Upper lobe of left lung (tissue), 6 donors: ENCODE results near the gene RGS9. TPM values are rescaled to one million over a fixed set of nuclear protein-coding genes. Genes with fewer than 3 reads are reported as not detected.

Experiments
- ATAC-seq, 2 donors: fragments of 200-7000 bp; cut with Tn5 transposase; one replicate each; pipeline ENCODE4 v1.9.1; 2022; ENCODE audit warnings: mild to moderate bottlenecking in 2 of 2, moderate library complexity in 2 of 2; ENCODE audit not compliant: low FRiP score in 2 of 2
- DNase-seq, 2 donors: peaks; one replicate each; pipeline ENCODE4 v3.0.0-alpha.2; 2019 to 2020
- H3K27ac ChIP-seq, 4 donors: fragments of 200-600 bp; sonication (generic); one replicate each; pipeline ENCODE4 v1.5.1; 2016 to 2019
- H3K27me3 ChIP-seq, 4 donors: fragments of 200-600 bp; sonication (generic); one replicate each; pipeline ENCODE4 v1.5.1; 2017 to 2019
- H3K36me3 ChIP-seq, 4 donors: fragments of 200-600 bp; sonication (generic); one replicate each; pipeline ENCODE4 v1.5.1; 2016 to 2019
- H3K4me1 ChIP-seq, 4 donors: fragments of 200-600 bp; sonication (generic); one replicate each; pipeline ENCODE4 v1.5.1; 2018 to 2019
- H3K4me3 ChIP-seq, 4 donors: fragments of 200-600 bp; sonication (generic); one replicate each; pipeline ENCODE4 v1.5.1; 2017 to 2019; ENCODE audit warnings: mild to moderate bottlenecking in 2 of 4, moderate library complexity in 1 of 4
- H3K9me3 ChIP-seq, 4 donors: fragments of 200-600 bp; sonication (generic); one replicate each; pipeline ENCODE4 v1.5.1; 2018 to 2019
- EP300 ChIP-seq, 4 donors: sonication (generic); formaldehyde crosslinking; IDR thresholded peaks; one replicate each; pipeline ENCODE4 v1.5.1; 2017; ENCODE audit warnings: antibody characterized with exemption in 4 of 4, control low read depth in 2 of 4
- POLR2A ChIP-seq, 4 donors: fragments of 450-650 bp; IDR thresholded peaks; one replicate each; pipeline ENCODE4 v1.5.1; 2016 to 2017; ENCODE audit warnings: antibody characterized with exemption in 4 of 4, mild to moderate bottlenecking in 2 of 4
- POLR2AphosphoS5 ChIP-seq, 2 donors: sonication (generic); formaldehyde crosslinking; IDR thresholded peaks; one replicate each; pipeline ENCODE4 v1.5.1; 2017; ENCODE audit warnings: antibody characterized with exemption in 2 of 2
- WGBS, 2 donors: methylation state at CpG; one replicate each; pipeline ENCODE4 v1.1.5; 2017 to 2018; 5-methylcytosine and 5-hydroxymethylcytosine counted together
- total RNA-seq, 6 donors: library from RNA; depleted of rRNA in 4 of 6; stranded (reverse); fragments of >200 nt in 4 of 6; gene quantifications; one replicate each; pipeline versions ENCODE4 v1.1.0 to v1.2.1, GENCODE V29; 2016 to 2021
- TF ChIP-seq, protein P1 (sequence below), 6 experiments: fragments of 450-650 bp in 4 of 6; fragments of 200-600 bp in 2 of 6; sonication (generic) in 2 of 6; IDR thresholded peaks; one replicate each; pipeline ENCODE4 v1.5.1; 2016 to 2019; ENCODE audit warnings: antibody characterized with exemption in 6 of 6
- donor health status: DM: no; HTN: no; CAD: no; lungs with moderate emphysema.
- donor health status: DM: no; HTN: yes; CAD: no; lungs with severe emphysema.

RGS9 gene
- total RNA-seq, 6 donors from 2014 or later = 3.9 to 16.2 (median 8.1) TPM

DNA sequence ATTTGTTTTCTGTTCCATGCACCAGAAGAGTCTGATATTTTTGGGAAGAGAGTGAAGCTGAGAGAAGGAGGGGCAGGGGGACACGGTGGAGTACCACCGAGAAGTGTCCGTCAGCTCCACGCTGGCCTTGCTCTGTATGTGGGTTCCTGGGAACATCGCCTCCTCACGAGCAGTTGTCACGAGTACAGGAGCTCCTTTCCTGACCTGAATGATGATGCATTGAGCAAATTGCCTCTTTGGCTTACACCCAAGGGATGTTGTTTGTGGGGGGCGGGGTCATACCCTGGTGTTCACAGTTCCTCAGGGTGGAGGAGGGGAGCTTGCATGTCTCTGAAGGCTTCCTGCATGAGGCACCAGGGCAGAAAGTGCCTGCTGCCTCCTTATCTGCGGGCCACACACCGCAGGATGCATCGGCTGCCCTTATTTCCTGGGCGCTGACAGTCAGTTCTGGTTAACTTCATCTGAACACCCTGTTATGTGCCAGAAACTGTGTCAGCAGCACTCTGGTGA is 36.2 kb downstream of the RGS9 start:
- Histone ChIP-seq H3K9me3 (no peaks in the 10 kb centered on the region), H3K27me3 (no peaks in the 10 kb centered on the region), H3K4me1 (peaks cover 18 to 39% (median 34%) of the 10 kb centered on the region in 4 donors), H3K36me3 (no peaks in the 10 kb centered on the region), H3K4me3 (no peak overlapping the region), H3K27ac (peak overlapping the region in 2 of 4 donors; percentile 54 to 65)
- ATAC-seq (peak; percentile 28 to 60), DNase-seq (peak in 1 of 2 donors; percentile 63)
- peak in 1 of 4 donors; percentile 64 for TF ChIP-seq EP300 (IDR thresholded peaks at IDR 0.05)
- TF ChIP-seq, protein P1, sequence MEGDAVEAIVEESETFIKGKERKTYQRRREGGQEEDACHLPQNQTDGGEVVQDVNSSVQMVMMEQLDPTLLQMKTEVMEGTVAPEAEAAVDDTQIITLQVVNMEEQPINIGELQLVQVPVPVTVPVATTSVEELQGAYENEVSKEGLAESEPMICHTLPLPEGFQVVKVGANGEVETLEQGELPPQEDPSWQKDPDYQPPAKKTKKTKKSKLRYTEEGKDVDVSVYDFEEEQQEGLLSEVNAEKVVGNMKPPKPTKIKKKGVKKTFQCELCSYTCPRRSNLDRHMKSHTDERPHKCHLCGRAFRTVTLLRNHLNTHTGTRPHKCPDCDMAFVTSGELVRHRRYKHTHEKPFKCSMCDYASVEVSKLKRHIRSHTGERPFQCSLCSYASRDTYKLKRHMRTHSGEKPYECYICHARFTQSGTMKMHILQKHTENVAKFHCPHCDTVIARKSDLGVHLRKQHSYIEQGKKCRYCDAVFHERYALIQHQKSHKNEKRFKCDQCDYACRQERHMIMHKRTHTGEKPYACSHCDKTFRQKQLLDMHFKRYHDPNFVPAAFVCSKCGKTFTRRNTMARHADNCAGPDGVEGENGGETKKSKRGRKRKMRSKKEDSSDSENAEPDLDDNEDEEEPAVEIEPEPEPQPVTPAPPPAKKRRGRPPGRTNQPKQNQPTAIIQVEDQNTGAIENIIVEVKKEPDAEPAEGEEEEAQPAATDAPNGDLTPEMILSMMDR (IDR thresholded peaks at IDR 0.05) = no peak
- TF ChIP-seq POLR2AphosphoS5 (IDR thresholded peaks at IDR 0.05) = peak in 1 of 2 donors; percentile 77
- TF ChIP-seq POLR2A (IDR thresholded peaks at IDR 0.05) = no peak
- 37 to 39% methylated on average over 12 of the region's 12 CpGs for WGBS, 2 donors

DNA sequence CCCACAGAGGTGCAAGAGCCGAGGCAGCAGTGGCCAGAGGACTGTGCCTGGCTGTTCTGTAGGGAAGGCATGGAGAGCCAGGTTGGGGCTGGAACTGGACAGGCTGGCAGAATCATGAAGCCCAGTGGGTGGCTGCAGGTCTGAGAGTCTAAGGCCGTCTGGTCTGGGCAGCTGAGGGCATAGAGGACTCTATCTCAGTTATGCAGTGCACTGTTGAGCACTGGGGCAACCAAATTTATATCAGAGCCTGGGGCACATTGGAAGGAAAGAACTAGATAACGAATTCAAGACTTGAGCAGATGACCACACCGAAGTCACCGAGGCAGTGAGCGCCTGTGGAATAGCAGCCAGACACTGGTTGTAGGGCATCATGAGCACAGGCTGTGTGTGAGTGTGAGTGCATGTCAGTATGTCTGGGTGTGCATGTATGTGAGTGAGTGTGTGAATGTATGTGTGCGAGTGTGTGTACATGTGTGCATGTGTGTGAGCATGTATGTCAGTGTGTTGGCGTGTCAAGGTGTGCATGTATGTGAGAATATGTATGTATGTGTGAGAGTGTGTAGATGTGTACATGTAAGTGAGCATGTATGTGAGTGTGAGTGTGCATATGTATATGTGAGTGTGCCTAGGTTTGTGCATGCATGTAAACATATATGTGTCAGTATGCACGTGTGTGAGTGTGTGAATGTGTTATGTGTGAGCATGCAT is 37.0 kb downstream of the RGS9 start:
- Histone ChIP-seq H3K9me3 (no peaks in the 10 kb centered on the region), H3K27ac (peak overlapping the region in 3 of 4 donors; percentile 26 to 65 (median 54)), H3K4me1 (peaks cover 18 to 39% (median 34%) of the 10 kb centered on the region in 4 donors), H3K27me3 (no peaks in the 10 kb centered on the region), H3K4me3 (no peak overlapping the region), H3K36me3 (no peaks in the 10 kb centered on the region)
- TF ChIP-seq POLR2A (IDR thresholded peaks at IDR 0.05) (no peak), POLR2AphosphoS5 (IDR thresholded peaks at IDR 0.05) (no peak), EP300 (IDR thresholded peaks at IDR 0.05) (no peak)
- TF ChIP-seq, protein P1 (IDR thresholded peaks at IDR 0.05) = no peak
- WGBS, 2 donors = 84 to 86% methylated on average over 9 of the region's 9 CpGs
- DNase-seq = no peak
- no peak for ATAC-seq

DNA sequence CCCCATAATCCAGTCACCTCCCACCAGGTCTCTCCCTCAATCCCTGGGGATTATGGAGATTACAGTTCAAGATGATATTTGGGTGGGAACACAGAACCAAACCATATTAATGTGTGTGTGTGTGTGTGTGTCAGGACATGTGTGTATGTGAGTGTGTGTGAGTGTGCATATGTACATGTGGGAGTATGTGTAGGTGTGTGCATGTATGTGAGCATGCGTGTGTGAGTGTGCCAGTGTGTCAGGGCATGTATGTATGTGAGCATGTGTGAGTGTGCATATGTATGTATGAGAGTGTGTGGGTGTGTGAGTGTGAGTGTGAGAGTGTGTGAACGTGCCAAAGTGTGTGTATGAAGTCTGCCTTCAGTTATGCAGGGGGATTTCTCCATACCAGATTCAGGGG is 37.8 kb downstream of the RGS9 start:
- TF ChIP-seq POLR2A (IDR thresholded peaks at IDR 0.05) (no peak), POLR2AphosphoS5 (IDR thresholded peaks at IDR 0.05) (no peak), EP300 (IDR thresholded peaks at IDR 0.05) (no peak)
- TF ChIP-seq, protein P1 (IDR thresholded peaks at IDR 0.05) = no peak
- ATAC-seq (no peak), DNase-seq (no peak)
- Histone ChIP-seq H3K27me3 (no peaks in the 10 kb centered on the region), H3K4me1 (peaks cover 18 to 43% (median 34%) of the 10 kb centered on the region in 4 donors), H3K27ac (no peak overlapping the region), H3K4me3 (no peak overlapping the region), H3K36me3 (no peaks in the 10 kb centered on the region), H3K9me3 (no peaks in the 10 kb centered on the region)
- WGBS, 2 donors = 82 to 93% methylated on average over 2 of the region's 2 CpGs

DNA sequence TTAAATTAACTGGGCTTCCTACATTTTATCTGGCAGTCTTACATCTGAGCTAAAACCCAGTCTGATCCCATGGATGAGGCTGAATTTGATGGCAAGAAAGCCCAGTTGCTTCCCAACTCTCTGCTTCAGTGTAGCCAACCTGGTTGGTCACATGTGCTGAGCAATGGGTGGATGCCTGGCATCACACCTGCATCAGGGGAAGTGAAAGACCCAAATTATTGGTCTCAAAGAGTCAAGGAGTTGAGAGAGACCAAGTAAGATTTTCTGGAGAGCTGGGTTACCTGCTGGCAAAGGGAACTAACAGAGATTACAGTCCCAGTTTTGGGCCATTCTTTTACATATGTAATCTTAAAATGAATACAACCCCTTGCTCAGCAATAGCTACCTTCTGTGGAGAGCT is 38.8 kb downstream of the RGS9 start:
- Histone ChIP-seq H3K4me1 (peaks cover 13 to 41% (median 26%) of the 10 kb centered on the region in 4 donors), H3K27ac (no peak overlapping the region), H3K27me3 (no peaks in the 10 kb centered on the region), H3K9me3 (no peaks in the 10 kb centered on the region), H3K4me3 (no peak overlapping the region), H3K36me3 (no peaks in the 10 kb centered on the region)
- ATAC-seq = no peak
- TF ChIP-seq POLR2AphosphoS5 (IDR thresholded peaks at IDR 0.05) (no peak), POLR2A (IDR thresholded peaks at IDR 0.05) (no peak)
- TF ChIP-seq, protein P1 (IDR thresholded peaks at IDR 0.05) = no peak
- no peak for DNase-seq
